OCI-M2 (cell line): Measurements from ENCODE around the gene RGS3.

Experiments used
- DNase-seq: peaks from one replicate; lab custom pipeline; 2025; ENCODE audit not compliant: unreplicated experiment; lab: John Stamatoyannopoulos, UW

The RGS3 gene

GRCh38 chr9:113598451-113598850 is 134.9 kb downstream of the RGS3 start:
- DNase-seq: no peak

- DNase-seq: no peak
Observed at GRCh38 chr9:113598883-113599282, 135.4 kb downstream of the RGS3 start.

- no peak for DNase-seq
Observed at GRCh38 chr9:113599646-113600022, 136.1 kb downstream of the RGS3 start.

- DNase-seq: no peak
Observed at GRCh38 chr9:113600023-113600823, 136.7 kb downstream of the RGS3 start.

- DNase-seq: no peak
Observed at GRCh38 chr9:113600871-113601614, 137.5 kb downstream of the RGS3 start.

- DNase-seq: no peak
Observed at GRCh38 chr9:113601656-113602055, 138.1 kb downstream of the RGS3 start.

- DNase-seq: no peak
Observed at GRCh38 chr9:113602126-113603047, 138.9 kb downstream of the RGS3 start.

- no peak for DNase-seq
Observed at GRCh38 chr9:113603048-113603375, 139.5 kb downstream of the RGS3 start.

- no peak for DNase-seq
Observed at GRCh38 chr9:113603773-113604172, 140.2 kb downstream of the RGS3 start.

- DNase-seq: no peak
Observed at GRCh38 chr9:113604393-113604792, 140.9 kb downstream of the RGS3 start.

- DNase-seq: no peak
Observed at GRCh38 chr9:113606510-113606909, 143.0 kb downstream of the RGS3 start.

GRCh38 chr9:113608082-113608685 is 144.7 kb downstream of the RGS3 start:
- no peak for DNase-seq

- no peak for DNase-seq
Observed at GRCh38 chr9:113609562-113610318, 146.2 kb downstream of the RGS3 start.

- no peak for DNase-seq
Observed at GRCh38 chr9:113611461-113612215, 148.1 kb downstream of the RGS3 start.

- no peak for DNase-seq
Observed at GRCh38 chr9:113612216-113612747, 148.8 kb downstream of the RGS3 start.

- DNase-seq: no peak
Observed at GRCh38 chr9:113612828-113613227, 149.3 kb downstream of the RGS3 start.

- no peak for DNase-seq
Observed at GRCh38 chr9:113613815-113614413, 150.4 kb downstream of the RGS3 start.

GRCh38 chr9:113614843-113615648 is 151.5 kb downstream of the RGS3 start:
- no peak for DNase-seq
